OCI-LY7 (cell line): ENCODE data around the gene MBTPS1.

Source experiments
- EZH2phosphoT487 ChIP-seq: fragments of 200-600 bp; sonication (generic); IDR thresholded peaks from 2 replicates; pipeline ENCODE4 v1.6.1; 2018; ENCODE audit warnings: low read depth, borderline replicate concordance, mild to moderate bottlenecking, mixed run types, antibody characterized with exemption, low read length, moderate library complexity, mixed read lengths
- TF ChIP-seq, protein P1 (sequence below): fragments of 200-600 bp; sonication (generic); conservative IDR thresholded peaks from 2 replicates; pipeline ENCODE4 v1.5.1; 2014; ENCODE audit warnings: mild to moderate bottlenecking, antibody characterized with exemption, low read length, moderate library complexity, mixed read lengths

DNA sequence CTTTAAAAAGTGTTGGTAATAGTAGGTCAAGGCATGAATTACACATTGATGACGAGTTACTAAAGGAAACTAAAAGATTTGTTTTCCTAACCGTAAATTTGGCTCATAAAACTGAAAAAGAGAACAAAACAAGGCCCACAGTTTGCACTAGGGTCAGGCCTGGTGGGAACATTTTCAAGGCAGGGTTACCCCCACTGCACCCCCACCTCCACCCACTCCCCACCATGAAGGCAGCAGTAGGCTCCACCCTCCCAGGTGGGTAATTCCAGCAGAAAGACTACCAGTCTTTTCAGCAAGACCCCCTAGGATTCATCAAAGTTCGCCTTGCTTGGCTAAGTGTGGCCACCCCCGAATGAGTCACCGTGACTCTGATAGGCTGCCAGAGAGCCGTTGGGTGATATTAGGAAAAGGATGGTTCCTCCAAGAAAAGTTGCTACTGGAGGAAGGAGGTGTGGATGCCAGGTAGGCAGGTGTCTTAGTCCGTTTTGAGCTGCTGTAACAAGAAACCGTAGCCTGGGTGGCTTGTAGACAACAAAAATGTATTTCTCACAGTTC lies 37.0 kb upstream of the MBTPS1 start:
- TF ChIP-seq, protein P1, sequence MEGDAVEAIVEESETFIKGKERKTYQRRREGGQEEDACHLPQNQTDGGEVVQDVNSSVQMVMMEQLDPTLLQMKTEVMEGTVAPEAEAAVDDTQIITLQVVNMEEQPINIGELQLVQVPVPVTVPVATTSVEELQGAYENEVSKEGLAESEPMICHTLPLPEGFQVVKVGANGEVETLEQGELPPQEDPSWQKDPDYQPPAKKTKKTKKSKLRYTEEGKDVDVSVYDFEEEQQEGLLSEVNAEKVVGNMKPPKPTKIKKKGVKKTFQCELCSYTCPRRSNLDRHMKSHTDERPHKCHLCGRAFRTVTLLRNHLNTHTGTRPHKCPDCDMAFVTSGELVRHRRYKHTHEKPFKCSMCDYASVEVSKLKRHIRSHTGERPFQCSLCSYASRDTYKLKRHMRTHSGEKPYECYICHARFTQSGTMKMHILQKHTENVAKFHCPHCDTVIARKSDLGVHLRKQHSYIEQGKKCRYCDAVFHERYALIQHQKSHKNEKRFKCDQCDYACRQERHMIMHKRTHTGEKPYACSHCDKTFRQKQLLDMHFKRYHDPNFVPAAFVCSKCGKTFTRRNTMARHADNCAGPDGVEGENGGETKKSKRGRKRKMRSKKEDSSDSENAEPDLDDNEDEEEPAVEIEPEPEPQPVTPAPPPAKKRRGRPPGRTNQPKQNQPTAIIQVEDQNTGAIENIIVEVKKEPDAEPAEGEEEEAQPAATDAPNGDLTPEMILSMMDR = no peak
- TF ChIP-seq EZH2phosphoT487 = no peak
